Activated T-helper 2 cell treated with anti-CD3 and anti-CD28 coated beads, Interferon-gamma antibody, Interleukin-2, Interleukin-4, amounts not matched to agents 10 μg/mL and 5 μg/mL and 100 μg/mL, durations not matched to agents 14 hours and 24 hours and 36 hours (primary cell): Measurements from ENCODE around the gene SUCLG1. TPM values are rescaled to one million over a fixed set of nuclear protein-coding genes. Genes with fewer than 3 reads are reported as not detected.
"Not testable (repeated sequence)": the region's sequence is repeated elsewhere in the genome, so short reads cannot be mapped to it uniquely, and the experiment has no call there.

Source experiments
- DNase-seq: peaks from one replicate; pipeline ENCODE4 v3.0.0; 2021; ENCODE audit warnings: low spot score
- H3K27ac Mint-ChIP-seq: one replicate; pipeline ENCODE4 v1.8.0; 2021; ENCODE audit warnings: mixed read lengths
- H3K27me3 Mint-ChIP-seq: one replicate; pipeline ENCODE4 v1.8.0; 2021; ENCODE audit warnings: low read depth, mixed read lengths
- H3K36me3 Mint-ChIP-seq: one replicate; pipeline ENCODE4 v1.8.0; 2021; ENCODE audit warnings: low read depth, mixed read lengths
- H3K4me1 Mint-ChIP-seq: one replicate; pipeline ENCODE4 v1.8.0; 2021; ENCODE audit warnings: low read depth, mixed read lengths
- H3K4me3 Mint-ChIP-seq: one replicate; pipeline ENCODE4 v1.8.0; 2021; ENCODE audit warnings: low read depth, mild to moderate bottlenecking, moderate library complexity, mixed read lengths
- H3K9me3 Mint-ChIP-seq: one replicate; pipeline ENCODE4 v1.8.0; 2021; ENCODE audit warnings: mixed read lengths
- intact Hi-C: fragments of 100-400 bp; cut with micrococcal nuclease; formaldehyde crosslinking; loops from one replicate; pipeline ENCODE4 v1.15.1; 2023
- total RNA-seq: library from RNA; stranded (reverse); gene quantifications from 2 replicates; pipeline ENCODE4 v1.2.3, GENCODE V29; 2022

Gene SUCLG1
- total RNA-seq, 1 donor from 2014 or later, result 65.3 TPM

GRCh38 chr2:84429328-84429727, 29.8 kb downstream of the SUCLG1 start:
- intact Hi-C loops, result loop anchor here (10.0 kb wide), 1 partner anchor 115 kb away; no protein-coding TSS in a partner anchor
- no peak overlapping the region for H3K27ac Mint-ChIP-seq

DNA sequence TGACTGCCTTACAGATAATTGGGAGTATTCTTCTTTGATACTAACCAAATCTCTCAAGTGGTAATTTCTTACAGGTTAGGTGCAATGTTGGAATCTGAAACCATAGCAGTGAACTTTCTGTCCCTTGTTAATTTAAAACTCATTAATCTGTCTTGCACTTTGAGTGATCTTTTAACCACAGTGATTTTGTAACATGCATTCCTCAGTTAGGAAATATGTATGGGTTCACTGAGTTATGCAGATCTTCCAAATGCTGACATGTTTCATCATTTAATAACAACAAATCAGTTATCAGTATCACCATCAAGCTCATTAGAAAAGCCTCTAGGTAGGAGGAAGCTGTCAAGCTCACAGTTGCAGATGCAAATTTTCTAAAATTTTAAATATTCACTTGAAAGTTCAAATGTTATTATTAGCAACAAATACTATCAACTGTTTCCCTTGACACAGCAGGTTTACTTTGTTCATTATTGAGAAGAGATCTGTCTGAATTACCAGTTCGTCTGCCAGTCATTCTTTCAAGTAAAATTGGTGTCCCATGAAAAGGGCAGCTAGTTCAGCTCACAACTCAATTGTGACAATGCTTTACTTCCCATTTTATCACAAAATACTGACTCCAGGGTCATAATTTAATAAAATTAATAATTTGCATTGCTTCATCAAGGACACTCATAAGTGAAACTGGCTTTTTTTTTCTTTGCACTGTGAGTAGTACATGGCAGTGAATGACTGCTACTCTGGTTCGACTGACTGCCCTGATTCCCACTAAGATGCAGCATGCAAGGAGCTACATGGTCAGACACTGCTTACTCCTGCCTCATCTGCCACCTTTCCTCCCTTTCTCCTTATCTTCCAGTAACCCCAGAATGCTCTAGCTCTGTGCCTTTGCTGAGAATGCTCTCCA, 31.6 kb downstream of the SUCLG1 start:
- H3K36me3 Mint-ChIP-seq, result peaks cover 53% of the 10 kb centered on the region
- DNase-seq, result no peak
- no peaks in the 10 kb centered on the region for H3K9me3 Mint-ChIP-seq
- no peak overlapping the region for H3K27ac Mint-ChIP-seq
- no peaks in the 10 kb centered on the region for H3K4me1 Mint-ChIP-seq
- H3K4me3 Mint-ChIP-seq, result no peak overlapping the region
- intact Hi-C loops, result loop anchor here (10.0 kb wide), 1 partner anchor 113 kb away; no protein-coding TSS in a partner anchor
- H3K27me3 Mint-ChIP-seq, result no peaks in the 10 kb centered on the region

More at GRCh38 chr2:84429328-84429727, 29.8 kb downstream of the SUCLG1 start:
- no peak overlapping the region for H3K4me3 Mint-ChIP-seq
- no peak for DNase-seq
- peaks cover 56% of the 10 kb centered on the region for H3K36me3 Mint-ChIP-seq
- H3K4me1 Mint-ChIP-seq, result no peaks in the 10 kb centered on the region
- no peaks in the 10 kb centered on the region for H3K27me3 Mint-ChIP-seq
- H3K9me3 Mint-ChIP-seq, result no peaks in the 10 kb centered on the region

GRCh38 chr2:84425310-84425709, 33.8 kb downstream of the SUCLG1 start:
- Mint-ChIP-seq H3K27ac (no peak overlapping the region), H3K4me3 (no peak overlapping the region), H3K27me3 (no peaks in the 10 kb centered on the region), H3K36me3 (peaks cover 42% of the 10 kb centered on the region), H3K9me3 (no peaks in the 10 kb centered on the region), H3K4me1 (no peaks in the 10 kb centered on the region)
- no peak for DNase-seq
- intact Hi-C loops, result loop anchor here (10.0 kb wide), 1 partner anchor 111 kb away; no protein-coding TSS in a partner anchor

GRCh38 chr2:84424152-84424551, 34.9 kb downstream of the SUCLG1 start:
- intact Hi-C loops, result loop anchor here (10.0 kb wide), 1 partner anchor 109 kb away; no protein-coding TSS in a partner anchor
- peaks cover 31% of the 10 kb centered on the region for H3K36me3 Mint-ChIP-seq
- H3K4me1 Mint-ChIP-seq, result no peaks in the 10 kb centered on the region
- no peaks in the 10 kb centered on the region for H3K9me3 Mint-ChIP-seq
- H3K27ac Mint-ChIP-seq, result no peak overlapping the region
- no peak for DNase-seq
- H3K4me3 Mint-ChIP-seq, result no peak overlapping the region
- H3K27me3 Mint-ChIP-seq, result no peaks in the 10 kb centered on the region

- no peaks in the 10 kb centered on the region for H3K27me3 Mint-ChIP-seq
- DNase-seq, result no peak
- intact Hi-C loops, result loop anchor here (10.0 kb wide), 1 partner anchor 107 kb away; no protein-coding TSS in a partner anchor
Measured at GRCh38 chr2:84421791-84422190, 37.3 kb downstream of the SUCLG1 start.

GRCh38 chr2:84421197-84421596, 37.9 kb downstream of the SUCLG1 start:
- no peak for DNase-seq
- H3K27ac Mint-ChIP-seq, result no peak overlapping the region
- H3K36me3 Mint-ChIP-seq, result peaks cover 20% of the 10 kb centered on the region
- intact Hi-C loops, result loop anchor here (10.0 kb wide), 1 partner anchor 106 kb away; no protein-coding TSS in a partner anchor
- no peak overlapping the region for H3K4me3 Mint-ChIP-seq
- no peaks in the 10 kb centered on the region for H3K9me3 Mint-ChIP-seq
- no peaks in the 10 kb centered on the region for H3K27me3 Mint-ChIP-seq
- H3K4me1 Mint-ChIP-seq, result peaks cover 6% of the 10 kb centered on the region

More at GRCh38 chr2:84421791-84422190, 37.3 kb downstream of the SUCLG1 start:
- Mint-ChIP-seq H3K36me3 (peaks cover 20% of the 10 kb centered on the region), H3K27ac (no peak overlapping the region), H3K9me3 (no peaks in the 10 kb centered on the region), H3K4me1 (peaks cover 6% of the 10 kb centered on the region), H3K4me3 (no peak overlapping the region)

- DNase-seq, result no peak
Measured at GRCh38 chr2:84417453-84418145, 41.5 kb downstream of the SUCLG1 start.

DNA sequence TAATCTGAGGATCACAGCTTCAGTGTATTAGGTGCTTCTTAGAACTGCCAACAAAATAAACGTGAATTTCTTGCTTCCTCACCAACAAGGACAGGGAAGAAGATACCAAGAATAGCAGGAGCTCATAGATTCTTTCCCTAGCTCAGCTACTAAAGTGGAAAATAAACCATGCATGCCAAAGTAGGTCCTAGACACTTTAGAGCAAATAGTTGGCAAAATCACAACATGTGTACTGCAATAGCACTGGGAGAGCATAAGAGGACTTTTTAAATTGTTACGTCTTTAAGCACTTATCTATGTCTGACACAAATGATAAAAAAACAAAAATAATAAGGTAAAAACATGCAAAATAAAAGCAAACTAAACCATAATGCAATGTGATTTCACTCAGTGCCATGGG, 49.5 kb downstream of the SUCLG1 start:
- intact Hi-C loops, result no loop called here
- H3K4me3 Mint-ChIP-seq, result no peak overlapping the region
- peaks cover 16% of the 10 kb centered on the region for H3K27me3 Mint-ChIP-seq
- no peak overlapping the region for H3K27ac Mint-ChIP-seq
- H3K9me3 Mint-ChIP-seq, result no peaks in the 10 kb centered on the region
- DNase-seq, result no peak
- H3K36me3 Mint-ChIP-seq, result no peaks in the 10 kb centered on the region
- H3K4me1 Mint-ChIP-seq, result no peaks in the 10 kb centered on the region

More at GRCh38 chr2:84417453-84418145, 41.5 kb downstream of the SUCLG1 start:
- Mint-ChIP-seq H3K27me3 (peaks cover 5% of the 10 kb centered on the region), H3K4me3 (no peak overlapping the region), H3K4me1 (peaks cover 6% of the 10 kb centered on the region), H3K9me3 (no peaks in the 10 kb centered on the region), H3K27ac (no peak overlapping the region), H3K36me3 (peaks cover 4% of the 10 kb centered on the region)
- intact Hi-C loops, result no loop called here

- intact Hi-C loops, H3K4me3 Mint-ChIP-seq: not testable (repeated sequence)
- peaks cover 16% of the 10 kb centered on the region for H3K27me3 Mint-ChIP-seq
Measured at GRCh38 chr2:84402111-84402510, 57.0 kb downstream of the SUCLG1 start.

GRCh38 chr2:84399839-84400238, 59.2 kb downstream of the SUCLG1 start:
- DNase-seq, H3K27ac Mint-ChIP-seq, H3K4me3 Mint-ChIP-seq, intact Hi-C loops, H3K9me3 Mint-ChIP-seq, H3K36me3 Mint-ChIP-seq, H3K27me3 Mint-ChIP-seq: not testable (repeated sequence)
- peaks cover 20% of the 10 kb centered on the region for H3K4me1 Mint-ChIP-seq

More at GRCh38 chr2:84402111-84402510, 57.0 kb downstream of the SUCLG1 start:
- peaks cover 15% of the 10 kb centered on the region for H3K4me1 Mint-ChIP-seq
- not testable (repeated sequence) for H3K36me3 Mint-ChIP-seq, H3K27ac Mint-ChIP-seq, DNase-seq, H3K9me3 Mint-ChIP-seq

GRCh38 chr2:84395820-84396219, 63.3 kb downstream of the SUCLG1 start:
- peaks cover 10% of the 10 kb centered on the region for H3K27me3 Mint-ChIP-seq
- intact Hi-C loops, result no loop called here
- peaks cover 5% of the 10 kb centered on the region for H3K4me1 Mint-ChIP-seq
- H3K4me3 Mint-ChIP-seq, result no peak overlapping the region
- no peaks in the 10 kb centered on the region for H3K36me3 Mint-ChIP-seq
- H3K27ac Mint-ChIP-seq, result no peak overlapping the region
- DNase-seq, result no peak
- no peaks in the 10 kb centered on the region for H3K9me3 Mint-ChIP-seq

DNA sequence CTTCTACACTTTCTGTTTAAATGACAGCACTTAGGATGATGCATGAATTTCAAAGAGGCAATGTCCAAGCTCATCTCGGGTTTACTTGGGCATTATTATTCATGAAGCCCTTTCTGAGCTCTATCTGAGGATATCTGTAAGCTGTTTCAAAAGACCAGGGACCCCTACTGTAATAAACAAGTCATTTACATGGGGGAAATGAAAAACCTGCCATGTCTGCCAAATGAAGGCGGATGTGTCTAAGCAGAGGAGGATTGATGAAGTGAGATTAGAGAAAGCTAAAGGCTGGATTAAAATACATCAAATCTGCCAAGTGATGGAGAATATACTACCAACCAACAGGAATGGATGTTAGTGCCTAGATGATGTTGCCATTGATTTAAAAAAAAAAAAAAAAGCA, 64.5 kb downstream of the SUCLG1 start:
- H3K27ac Mint-ChIP-seq, result no peak overlapping the region
- intact Hi-C loops, result no loop called here
- DNase-seq, result no peak
- no peaks in the 10 kb centered on the region for H3K9me3 Mint-ChIP-seq
- H3K4me3 Mint-ChIP-seq, result no peak overlapping the region
- H3K36me3 Mint-ChIP-seq, result no peaks in the 10 kb centered on the region
- H3K27me3 Mint-ChIP-seq, result peaks cover 7% of the 10 kb centered on the region
- peaks cover 5% of the 10 kb centered on the region for H3K4me1 Mint-ChIP-seq
